Thyroid gland (tissue), 4 donors: Measurements from ENCODE around the gene PAX6.

Experiments used
- POLR2A ChIP-seq, 2 donors: fragments of 450-650 bp; IDR thresholded peaks; one replicate each; pipeline ENCODE4 v1.6.1; 2017; ENCODE audit warnings: antibody characterized with exemption in 2 of 2, mild to moderate bottlenecking in 2 of 2, moderate library complexity in 1 of 2
- TF ChIP-seq, protein P1 (sequence below), 6 experiments: fragments of 200-600 bp in 3 of 6; fragments of 450-650 bp in 3 of 6; sonication (generic) in 3 of 6; IDR thresholded peaks; one replicate each; pipeline ENCODE4 v1.5.1; 2016 to 2019; ENCODE audit warnings: antibody characterized with exemption in 6 of 6, mild to moderate bottlenecking in 2 of 6, inconsistent platforms in 1 of 6, moderate library complexity in 1 of 6

DNA sequence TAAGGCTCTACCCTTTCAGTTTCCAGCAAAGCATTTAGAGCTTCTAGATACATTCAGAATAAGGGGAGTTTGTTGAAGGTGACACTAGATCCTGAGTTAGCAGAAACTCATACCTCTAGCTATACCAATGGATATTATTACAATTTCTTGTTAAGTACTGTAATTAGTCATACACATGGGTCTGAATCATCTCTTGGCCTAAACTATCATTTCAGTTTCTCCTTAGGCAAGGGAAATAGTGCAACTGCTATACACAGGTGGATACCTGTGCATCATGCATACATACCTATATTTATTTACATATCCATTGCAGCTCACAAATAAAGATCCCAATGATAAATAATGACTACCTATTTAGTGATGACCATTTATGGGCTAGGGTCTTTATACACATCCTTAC lies 45.1 kb upstream of the PAX6 start:
- TF ChIP-seq, protein P1, sequence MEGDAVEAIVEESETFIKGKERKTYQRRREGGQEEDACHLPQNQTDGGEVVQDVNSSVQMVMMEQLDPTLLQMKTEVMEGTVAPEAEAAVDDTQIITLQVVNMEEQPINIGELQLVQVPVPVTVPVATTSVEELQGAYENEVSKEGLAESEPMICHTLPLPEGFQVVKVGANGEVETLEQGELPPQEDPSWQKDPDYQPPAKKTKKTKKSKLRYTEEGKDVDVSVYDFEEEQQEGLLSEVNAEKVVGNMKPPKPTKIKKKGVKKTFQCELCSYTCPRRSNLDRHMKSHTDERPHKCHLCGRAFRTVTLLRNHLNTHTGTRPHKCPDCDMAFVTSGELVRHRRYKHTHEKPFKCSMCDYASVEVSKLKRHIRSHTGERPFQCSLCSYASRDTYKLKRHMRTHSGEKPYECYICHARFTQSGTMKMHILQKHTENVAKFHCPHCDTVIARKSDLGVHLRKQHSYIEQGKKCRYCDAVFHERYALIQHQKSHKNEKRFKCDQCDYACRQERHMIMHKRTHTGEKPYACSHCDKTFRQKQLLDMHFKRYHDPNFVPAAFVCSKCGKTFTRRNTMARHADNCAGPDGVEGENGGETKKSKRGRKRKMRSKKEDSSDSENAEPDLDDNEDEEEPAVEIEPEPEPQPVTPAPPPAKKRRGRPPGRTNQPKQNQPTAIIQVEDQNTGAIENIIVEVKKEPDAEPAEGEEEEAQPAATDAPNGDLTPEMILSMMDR (IDR thresholded peaks at IDR 0.05) = no peak
- no peak for TF ChIP-seq POLR2A (IDR thresholded peaks at IDR 0.05)
